ENCODE data around the gene SCGB1C1. TPM values are rescaled to one million over a fixed set of nuclear protein-coding genes. Genes with fewer than 3 reads are reported as not detected.

SCGB1C1 gene
- total RNA-seq, 1 experiment from 2014 or later: not detected

DNA sequence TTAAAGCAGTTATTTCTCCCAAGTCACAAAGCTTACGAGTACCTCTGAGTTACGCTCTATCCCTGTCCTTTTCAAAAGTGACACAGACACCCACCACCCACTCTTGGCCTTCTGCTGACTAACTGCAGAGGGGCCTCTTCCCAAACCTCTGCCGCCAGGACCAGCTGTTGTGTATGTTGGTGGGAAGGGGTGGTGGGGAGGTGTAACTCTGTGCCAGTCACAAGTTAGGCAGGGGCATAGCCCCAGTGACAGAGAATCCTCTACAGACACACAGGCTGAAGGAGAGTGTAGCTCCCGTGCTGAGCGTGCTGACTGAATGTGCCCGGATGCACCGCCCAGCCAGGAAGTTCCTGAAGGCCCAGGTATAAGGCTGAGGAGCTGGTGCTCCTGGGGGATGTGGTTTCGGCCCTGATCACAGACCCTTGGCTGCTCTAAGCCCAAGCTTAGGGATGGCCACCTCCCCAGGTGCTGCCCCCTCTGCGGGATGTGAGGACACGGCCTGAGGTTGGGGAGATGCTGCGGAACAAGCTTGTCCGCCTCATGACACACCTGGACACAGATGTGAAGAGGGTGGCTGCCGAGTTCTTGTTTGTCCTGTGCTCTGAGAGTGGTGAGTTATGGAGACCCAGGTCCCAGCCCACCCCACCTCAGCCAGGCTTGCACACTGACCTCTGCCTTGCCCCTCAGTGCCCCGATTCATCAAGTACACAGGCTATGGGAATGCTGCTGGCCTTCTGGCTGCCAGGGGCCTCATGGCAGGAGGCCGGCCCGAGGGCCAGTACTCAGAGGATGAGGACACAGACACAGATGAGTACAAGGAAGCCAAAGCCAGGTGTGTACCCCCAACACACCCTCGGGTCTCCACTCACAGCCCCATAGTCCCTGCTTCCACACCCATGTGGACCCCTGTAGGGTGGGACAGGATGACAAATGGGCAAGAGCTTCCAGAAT, 19.5 kb downstream of the SCGB1C1 start:
- no peak overlapping the region for H3K4me3 ChIP-seq (ENCODE audit: low read length)
- H3K9me2 ChIP-seq (replicated peaks; ENCODE audit: insufficient read depth, low read length): no peaks in the 10 kb centered on the region
- H2AFZ ChIP-seq (ENCODE audit: low read length): no peak overlapping the region
- no peaks in the 10 kb centered on the region for H3K9me3 ChIP-seq (ENCODE audit: low read length)
- H3K4me1 ChIP-seq (ENCODE audit: low read length): peaks cover 15% of the 10 kb centered on the region
- H3K36me3 ChIP-seq (ENCODE audit: insufficient read depth, low read length): peaks cover 25% of the 10 kb centered on the region
- no peak overlapping the region for H3K27ac ChIP-seq (ENCODE audit: low read length)
- H3K79me2 ChIP-seq (ENCODE audit: low read length): peaks cover 40% of the 10 kb centered on the region
- H3K4me2 ChIP-seq (ENCODE audit: low read depth, low read length, poor library complexity, severe bottlenecking): no peak overlapping the region
- peaks cover 15% of the 10 kb centered on the region; the same call in 1 of the 2 replicates for H4K20me1 ChIP-seq (ENCODE audit: insufficient read depth, low read depth, low read length)
- DNase-seq: no peak
- H3K9ac ChIP-seq (ENCODE audit: low read length): no peak overlapping the region
- H3K27me3 ChIP-seq (ENCODE audit: low read length): no peaks in the 10 kb centered on the region

DNA sequence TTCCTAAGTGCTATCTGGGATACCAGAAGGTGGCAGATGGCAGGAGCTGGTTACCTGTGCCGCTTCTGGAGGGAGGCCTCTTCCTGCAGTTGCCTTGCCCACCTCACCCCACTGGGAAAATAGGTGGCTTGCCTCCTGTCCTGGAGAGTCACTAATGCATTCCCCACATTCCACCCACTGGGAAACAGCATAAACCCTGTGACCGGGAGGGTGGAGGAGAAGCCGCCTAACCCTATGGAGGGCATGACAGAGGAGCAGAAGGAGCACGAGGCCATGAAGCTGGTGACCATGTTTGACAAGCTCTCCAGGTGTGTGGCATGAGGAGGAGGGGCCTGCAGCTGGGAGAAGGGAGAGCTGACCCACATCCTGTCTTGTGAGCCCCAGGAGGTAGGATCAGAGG, 20.2 kb downstream of the SCGB1C1 start:
- DNase-seq: no peak
- H3K9ac ChIP-seq (ENCODE audit: low read length): no peak overlapping the region
- H3K4me3 ChIP-seq (ENCODE audit: low read length): no peak overlapping the region
- H3K9me3 ChIP-seq (ENCODE audit: low read length): no peaks in the 10 kb centered on the region
- peaks cover 25% of the 10 kb centered on the region for H3K36me3 ChIP-seq (ENCODE audit: insufficient read depth, low read length)
- H3K27me3 ChIP-seq (ENCODE audit: low read length): no peaks in the 10 kb centered on the region
- no peak overlapping the region for H3K27ac ChIP-seq (ENCODE audit: low read length)
- H3K9me2 ChIP-seq (replicated peaks; ENCODE audit: insufficient read depth, low read length): no peaks in the 10 kb centered on the region
- H2AFZ ChIP-seq (ENCODE audit: low read length): no peak overlapping the region
- peaks cover 15% of the 10 kb centered on the region for H3K4me1 ChIP-seq (ENCODE audit: low read length)
- H3K4me2 ChIP-seq (ENCODE audit: low read depth, low read length, poor library complexity, severe bottlenecking): no peak overlapping the region
- peaks cover 37% of the 10 kb centered on the region for H3K79me2 ChIP-seq (ENCODE audit: low read length)
- peaks cover 15% of the 10 kb centered on the region; the same call in 1 of the 2 replicates for H4K20me1 ChIP-seq (ENCODE audit: insufficient read depth, low read depth, low read length)

- Histone ChIP-seq H3K27ac (ENCODE audit: low read length) (no peak overlapping the region), H4K20me1 (ENCODE audit: insufficient read depth, low read depth, low read length) (peaks cover 14% of the 10 kb centered on the region; the same call in 1 of the 2 replicates), H3K79me2 (ENCODE audit: low read length) (peaks cover 29% of the 10 kb centered on the region), H3K9me2 (replicated peaks; ENCODE audit: insufficient read depth, low read length) (no peaks in the 10 kb centered on the region), H3K27me3 (ENCODE audit: low read length) (no peaks in the 10 kb centered on the region), H3K4me2 (ENCODE audit: low read depth, low read length, poor library complexity, severe bottlenecking) (no peak overlapping the region), H3K36me3 (ENCODE audit: insufficient read depth, low read length) (peaks cover 25% of the 10 kb centered on the region), H2AFZ (ENCODE audit: low read length) (no peak overlapping the region), H3K4me1 (ENCODE audit: low read length) (peaks cover 15% of the 10 kb centered on the region), H3K4me3 (ENCODE audit: low read length) (no peak overlapping the region), H3K9ac (ENCODE audit: low read length) (no peak overlapping the region), H3K9me3 (ENCODE audit: low read length) (no peaks in the 10 kb centered on the region)
- no peak for DNase-seq
Measured at GRCh38 chr11:214083-214482, 21.2 kb downstream of the SCGB1C1 start.

DNA sequence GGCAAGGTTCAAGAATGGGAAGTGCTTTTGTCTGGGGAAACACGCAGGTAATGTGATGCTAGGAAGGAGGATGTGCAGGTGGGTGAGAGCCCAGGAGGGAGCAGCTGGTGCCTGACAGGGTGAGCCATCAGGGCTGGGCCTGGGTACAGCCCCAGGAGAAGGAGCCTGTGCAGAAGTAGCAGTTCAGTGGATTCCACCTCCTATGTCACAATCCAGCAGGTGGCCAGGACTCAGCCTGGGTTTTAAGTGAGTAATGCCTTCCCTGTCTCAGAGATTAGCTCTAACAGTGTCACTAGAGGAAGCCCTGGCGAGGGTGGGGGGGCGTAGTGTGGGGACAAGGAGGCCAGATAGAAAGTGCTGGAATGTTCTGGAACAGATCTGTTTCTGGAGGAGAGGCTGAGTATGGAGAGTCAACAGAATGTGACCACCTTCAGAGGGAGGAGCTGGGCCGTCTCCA, 22.7 kb downstream of the SCGB1C1 start:
- Histone ChIP-seq H3K9ac (ENCODE audit: low read length) (no peak overlapping the region), H3K4me1 (ENCODE audit: low read length) (no peaks in the 10 kb centered on the region), H3K27ac (ENCODE audit: low read length) (no peak overlapping the region), H3K27me3 (ENCODE audit: low read length) (no peaks in the 10 kb centered on the region), H3K79me2 (ENCODE audit: low read length) (peaks cover 14% of the 10 kb centered on the region), H3K9me2 (replicated peaks; ENCODE audit: insufficient read depth, low read length) (no peaks in the 10 kb centered on the region), H4K20me1 (ENCODE audit: insufficient read depth, low read depth, low read length) (no peaks in the 10 kb centered on the region), H3K36me3 (ENCODE audit: insufficient read depth, low read length) (peaks cover 19% of the 10 kb centered on the region), H3K4me3 (ENCODE audit: low read length) (no peak overlapping the region), H3K9me3 (ENCODE audit: low read length) (no peaks in the 10 kb centered on the region), H2AFZ (ENCODE audit: low read length) (no peak overlapping the region), H3K4me2 (ENCODE audit: low read depth, low read length, poor library complexity, severe bottlenecking) (no peak overlapping the region)
- DNase-seq: no peak

GRCh38 chr11:216081-216974, 23.4 kb downstream of the SCGB1C1 start:
- no peak overlapping the region for H3K9ac ChIP-seq (ENCODE audit: low read length)
- no peaks in the 10 kb centered on the region for H4K20me1 ChIP-seq (ENCODE audit: insufficient read depth, low read depth, low read length)
- no peak overlapping the region for H3K4me3 ChIP-seq (ENCODE audit: low read length)
- H3K27ac ChIP-seq (ENCODE audit: low read length): no peak overlapping the region
- H3K4me1 ChIP-seq (ENCODE audit: low read length): no peaks in the 10 kb centered on the region
- H3K27me3 ChIP-seq (ENCODE audit: low read length): no peaks in the 10 kb centered on the region
- no peak overlapping the region for H3K4me2 ChIP-seq (ENCODE audit: low read depth, low read length, poor library complexity, severe bottlenecking)
- H2AFZ ChIP-seq (ENCODE audit: low read length): no peak overlapping the region
- no peaks in the 10 kb centered on the region for H3K9me2 ChIP-seq (replicated peaks; ENCODE audit: insufficient read depth, low read length)
- no peaks in the 10 kb centered on the region for H3K9me3 ChIP-seq (ENCODE audit: low read length)
- DNase-seq: no peak
- peaks cover 11% of the 10 kb centered on the region for H3K36me3 ChIP-seq (ENCODE audit: insufficient read depth, low read length)
- H3K79me2 ChIP-seq (ENCODE audit: low read length): peaks cover 7% of the 10 kb centered on the region

GRCh38 chr11:217704-218103, 24.8 kb downstream of the SCGB1C1 start:
- Histone ChIP-seq H3K9ac (ENCODE audit: low read length) (no peak overlapping the region), H2AFZ (ENCODE audit: low read length) (no peak overlapping the region), H3K27ac (ENCODE audit: low read length) (no peak overlapping the region), H3K4me3 (ENCODE audit: low read length) (no peak overlapping the region), H3K36me3 (ENCODE audit: insufficient read depth, low read length) (peaks cover 10% of the 10 kb centered on the region), H3K9me3 (ENCODE audit: low read length) (no peaks in the 10 kb centered on the region), H3K27me3 (ENCODE audit: low read length) (no peaks in the 10 kb centered on the region), H3K9me2 (replicated peaks; ENCODE audit: insufficient read depth, low read length) (no peaks in the 10 kb centered on the region), H3K4me1 (ENCODE audit: low read length) (no peaks in the 10 kb centered on the region), H3K4me2 (ENCODE audit: low read depth, low read length, poor library complexity, severe bottlenecking) (no peak overlapping the region), H4K20me1 (ENCODE audit: insufficient read depth, low read depth, low read length) (no peaks in the 10 kb centered on the region), H3K79me2 (ENCODE audit: low read length) (no peaks in the 10 kb centered on the region)
- DNase-seq: no peak

- H3K79me2 ChIP-seq (ENCODE audit: low read length): no peaks in the 10 kb centered on the region
- no peak overlapping the region for H3K9ac ChIP-seq (ENCODE audit: low read length)
- H3K4me2 ChIP-seq (ENCODE audit: low read depth, low read length, poor library complexity, severe bottlenecking): no peak overlapping the region
- DNase-seq: no peak
- no peaks in the 10 kb centered on the region for H3K9me2 ChIP-seq (replicated peaks; ENCODE audit: insufficient read depth, low read length)
- no peak overlapping the region for H3K4me3 ChIP-seq (ENCODE audit: low read length)
- no peaks in the 10 kb centered on the region for H3K27me3 ChIP-seq (ENCODE audit: low read length)
- H3K36me3 ChIP-seq (ENCODE audit: insufficient read depth, low read length): peaks cover 6% of the 10 kb centered on the region
- no peaks in the 10 kb centered on the region for H3K9me3 ChIP-seq (ENCODE audit: low read length)
- no peak overlapping the region for H3K27ac ChIP-seq (ENCODE audit: low read length)
- no peaks in the 10 kb centered on the region for H4K20me1 ChIP-seq (ENCODE audit: insufficient read depth, low read depth, low read length)
- H2AFZ ChIP-seq (ENCODE audit: low read length): no peak overlapping the region
- H3K4me1 ChIP-seq (ENCODE audit: low read length): no peaks in the 10 kb centered on the region
Measured at GRCh38 chr11:218815-219593, 26.1 kb downstream of the SCGB1C1 start.
